Transverse colon (tissue), 4 donors: ENCODE data around the gene GALNT17. TPM values are rescaled to one million over a fixed set of nuclear protein-coding genes. Genes with fewer than 3 reads are reported as not detected.

Experiments used
- DNase-seq: peaks from one replicate; pipeline ENCODE4 v3.0.0-alpha.2; 2019
- H3K27ac ChIP-seq, 4 donors: fragments of 200-600 bp; sonication (generic); 2 replicates each; pipeline ENCODE4 v1.5.1; 2016 to 2018; ENCODE audit warnings: inconsistent platforms in 4 of 4
- H3K27me3 ChIP-seq: fragments of 200-600 bp; sonication (generic); 2 replicates; pipeline ENCODE4 v1.5.1; 2017; ENCODE audit warnings: inconsistent platforms
- H3K36me3 ChIP-seq, 4 donors: fragments of 200-600 bp; sonication (generic); 2 replicates each; pipeline ENCODE4 v1.5.1; 2017 to 2019; ENCODE audit warnings: inconsistent platforms in 4 of 4
- H3K4me1 ChIP-seq, 4 donors: fragments of 200-600 bp; sonication (generic); 2 replicates each; pipeline ENCODE4 v1.5.1; 2017 to 2020; ENCODE audit warnings: inconsistent platforms in 4 of 4
- H3K4me3 ChIP-seq, 4 donors: fragments of 200-600 bp; sonication (generic); 1 replicate in 1 of 4; 2 replicates in 3 of 4; pipeline versions ENCODE4 v1.5.1 to v1.6.1; 2017 to 2019; ENCODE audit warnings: inconsistent platforms in 4 of 4
- H3K9me3 ChIP-seq, 2 donors: fragments of 200-600 bp; sonication (generic); 2 replicates each; pipeline ENCODE4 v1.5.1; 2017 to 2019; ENCODE audit warnings: inconsistent platforms in 2 of 2
- EP300 ChIP-seq: sonication (generic); formaldehyde crosslinking; IDR thresholded peaks from one replicate; pipeline ENCODE4 v1.6.1; 2017; ENCODE audit warnings: antibody characterized with exemption, low read depth
- POLR2A ChIP-seq: fragments of 450-650 bp; IDR thresholded peaks from one replicate; pipeline ENCODE4 v1.6.1; 2016; ENCODE audit warnings: antibody characterized with exemption, mild to moderate bottlenecking, moderate library complexity
- POLR2AphosphoS5 ChIP-seq, 3 donors: sonication (generic); formaldehyde crosslinking; IDR thresholded peaks; one replicate each; pipeline ENCODE4 v1.6.1; 2016; ENCODE audit warnings: antibody characterized with exemption in 3 of 3
- WGBS, 2 donors: methylation state at CpG; one replicate each; pipeline ENCODE4 v1.1.5; 2018; ENCODE audit warnings: low coverage in 1 of 2; 5-methylcytosine and 5-hydroxymethylcytosine counted together
- in situ Hi-C, 4 donors: fragments of 200-750 bp; cut with MboI; loops; one replicate each; pipeline versions ENCODE4 v1.15.0 to v1.15.1; 2017; ENCODE audit warnings: low sequenced_read_pairs in 3 of 4, low pct_ligation_motif_present in 1 of 4, low pct_unique_long_range_greater_than_20kb in 1 of 4
- intact Hi-C: fragments of 100-400 bp; cut with DNase I; formaldehyde crosslinking; loops from one replicate; pipeline ENCODE4 v1.15.1; 2023; ENCODE audit warnings: low total_unique reads
- total RNA-seq, 4 donors: library from RNA; depleted of rRNA; stranded (reverse); fragments of >200 nt; gene quantifications; one replicate each; pipeline ENCODE4 v1.1.0, GENCODE V29; 2016
- TF ChIP-seq, protein P1 (sequence below), 5 experiments: fragments of 200-600 bp in 3 of 5; fragments of 450-650 bp in 2 of 5; sonication (generic) in 3 of 5; IDR thresholded peaks; 1 replicate in 2 of 5; 2 replicates in 3 of 5; pipeline ENCODE4 v1.5.1; 2016 to 2017; ENCODE audit warnings: antibody characterized with exemption in 5 of 5, inconsistent platforms in 3 of 5, mild to moderate bottlenecking in 2 of 5, moderate library complexity in 1 of 5

The GALNT17 gene
- total RNA-seq, 4 donors from 2014 or later = 2.6 to 6.6 (median 5.7) TPM

- intact Hi-C loops = no loop called here
- DNase-seq = no peak
- in situ Hi-C loops = no loop called here
- Histone ChIP-seq H3K27me3 (no peaks in the 10 kb centered on the region), H3K4me3 (no peak overlapping the region), H3K27ac (no peak overlapping the region), H3K4me1 (no peaks in the 10 kb centered on the region), H3K36me3 (no peaks in the 10 kb centered on the region), H3K9me3 (peaks cover 0 to 7% of the 10 kb centered on the region in 2 donors)
- 89 to 96% methylated on average over 7 of the region's 7 CpGs for WGBS, 2 donors
- no peak for TF ChIP-seq EP300
- no peak for TF ChIP-seq POLR2AphosphoS5 (IDR thresholded peaks at IDR 0.05)
- TF ChIP-seq, protein P1, sequence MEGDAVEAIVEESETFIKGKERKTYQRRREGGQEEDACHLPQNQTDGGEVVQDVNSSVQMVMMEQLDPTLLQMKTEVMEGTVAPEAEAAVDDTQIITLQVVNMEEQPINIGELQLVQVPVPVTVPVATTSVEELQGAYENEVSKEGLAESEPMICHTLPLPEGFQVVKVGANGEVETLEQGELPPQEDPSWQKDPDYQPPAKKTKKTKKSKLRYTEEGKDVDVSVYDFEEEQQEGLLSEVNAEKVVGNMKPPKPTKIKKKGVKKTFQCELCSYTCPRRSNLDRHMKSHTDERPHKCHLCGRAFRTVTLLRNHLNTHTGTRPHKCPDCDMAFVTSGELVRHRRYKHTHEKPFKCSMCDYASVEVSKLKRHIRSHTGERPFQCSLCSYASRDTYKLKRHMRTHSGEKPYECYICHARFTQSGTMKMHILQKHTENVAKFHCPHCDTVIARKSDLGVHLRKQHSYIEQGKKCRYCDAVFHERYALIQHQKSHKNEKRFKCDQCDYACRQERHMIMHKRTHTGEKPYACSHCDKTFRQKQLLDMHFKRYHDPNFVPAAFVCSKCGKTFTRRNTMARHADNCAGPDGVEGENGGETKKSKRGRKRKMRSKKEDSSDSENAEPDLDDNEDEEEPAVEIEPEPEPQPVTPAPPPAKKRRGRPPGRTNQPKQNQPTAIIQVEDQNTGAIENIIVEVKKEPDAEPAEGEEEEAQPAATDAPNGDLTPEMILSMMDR (IDR thresholded peaks at IDR 0.05) = no peak
- no peak for TF ChIP-seq POLR2A
These were observed 394.2 kb downstream of the GALNT17 start for GRCh38 chr7:71526106-71526505.

- no peak for TF ChIP-seq POLR2AphosphoS5 (IDR thresholded peaks at IDR 0.05)
- TF ChIP-seq POLR2A = no peak
- TF ChIP-seq, protein P1 (IDR thresholded peaks at IDR 0.05) = no peak
- intact Hi-C loops = no loop called here
- peaks cover 0 to 7% of the 10 kb centered on the region in 2 donors for H3K9me3 ChIP-seq
- H3K36me3 ChIP-seq = no peaks in the 10 kb centered on the region
- H3K4me3 ChIP-seq = no peak overlapping the region
- no peak for DNase-seq
- in situ Hi-C loops = no loop called here
- H3K27ac ChIP-seq = no peak overlapping the region
- H3K4me1 ChIP-seq = no peaks in the 10 kb centered on the region
- WGBS, 2 donors = 54 to 70% methylated on average over 3 to 5 of the region's 5 CpGs
- H3K27me3 ChIP-seq = no peaks in the 10 kb centered on the region
These were observed 395.3 kb downstream of the GALNT17 start for GRCh38 chr7:71527213-71527612.

- Histone ChIP-seq H3K4me1 (no peaks in the 10 kb centered on the region), H3K27ac (no peak overlapping the region), H3K27me3 (no peaks in the 10 kb centered on the region), H3K36me3 (no peaks in the 10 kb centered on the region), H3K9me3 (no peaks in the 10 kb centered on the region), H3K4me3 (no peak overlapping the region)
- 67 to 89% methylated on average over 1 to 2 of the region's 2 CpGs for WGBS, 2 donors
- intact Hi-C loops (no loop called here), in situ Hi-C loops (no loop called here)
- TF ChIP-seq POLR2AphosphoS5 (IDR thresholded peaks at IDR 0.05) (no peak), EP300 (no peak), POLR2A (no peak)
- TF ChIP-seq, protein P1 (IDR thresholded peaks at IDR 0.05) = no peak
- no peak for DNase-seq
These were observed 403.7 kb downstream of the GALNT17 start for GRCh38 chr7:71535616-71536015.

GRCh38 chr7:71538210-71538609 is 406.3 kb downstream of the GALNT17 start:
- intact Hi-C loops (no loop called here), in situ Hi-C loops (no loop called here)
- Histone ChIP-seq H3K4me1 (no peaks in the 10 kb centered on the region), H3K4me3 (no peak overlapping the region), H3K36me3 (no peaks in the 10 kb centered on the region), H3K27ac (no peak overlapping the region), H3K27me3 (no peaks in the 10 kb centered on the region), H3K9me3 (no peaks in the 10 kb centered on the region)
- 50 to 53% methylated on average over 2 to 11 of the region's 11 CpGs for WGBS, 2 donors
- TF ChIP-seq POLR2AphosphoS5 (IDR thresholded peaks at IDR 0.05) = no peak
- TF ChIP-seq, protein P1 (IDR thresholded peaks at IDR 0.05) = no peak
- no peak for DNase-seq
